GM13976 (cell line): Measurements from ENCODE around the gene KIAA0586.

Experiments used
- DNase-seq: peaks from one replicate; pipeline ENCODE4 v3.0.0; 2012; ENCODE audit warnings: low spot score
- in situ Hi-C: fragments of 300-500 bp; cut with MboI; formaldehyde crosslinking; loops from one replicate; pipeline ENCODE4 v1.12.0; 2022; ENCODE audit warnings: low sequenced_read_pairs, mixed read lengths, inconsistent platforms; ENCODE audit not compliant: unreplicated experiment
- TF ChIP-seq, protein P1 (sequence below): IDR thresholded peaks from 2 replicates; pipeline ENCODE4 v1.5.1; 2012; ENCODE audit warnings: borderline replicate concordance, mild to moderate bottlenecking; ENCODE audit not compliant: insufficient read depth; ENCODE audit errors: extremely low read depth, missing control alignments, control extremely low read depth

Gene KIAA0586

DNA sequence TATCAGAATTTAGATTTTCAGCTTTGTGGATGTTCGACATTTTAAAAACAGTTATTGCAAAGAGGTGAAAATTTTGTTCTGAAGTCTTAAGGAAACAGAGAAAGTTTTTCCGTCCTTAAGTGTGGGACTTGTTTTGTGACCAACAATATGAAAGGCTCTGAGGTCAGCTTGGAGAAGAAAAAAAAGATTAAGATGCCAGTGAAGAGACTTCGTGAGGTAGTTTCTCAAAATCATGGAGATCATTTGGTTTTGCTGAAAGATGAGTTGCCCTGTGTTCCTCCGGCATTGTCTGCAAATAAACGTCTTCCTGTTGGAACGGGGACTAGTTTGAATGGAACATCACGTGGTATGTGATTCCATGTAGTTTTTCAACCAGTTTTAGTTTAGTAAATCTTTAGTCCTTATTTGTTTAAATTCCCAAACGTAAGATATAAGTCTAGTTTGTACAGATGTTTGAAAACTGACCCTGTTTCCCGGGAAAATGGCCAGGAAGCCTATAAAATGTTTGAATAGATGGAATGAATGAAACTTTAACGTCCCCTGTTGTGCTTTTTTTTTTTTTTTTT lies 682 bp downstream of the KIAA0586 start:
- no peak for DNase-seq
- in situ Hi-C loops, result no loop called here

DNA sequence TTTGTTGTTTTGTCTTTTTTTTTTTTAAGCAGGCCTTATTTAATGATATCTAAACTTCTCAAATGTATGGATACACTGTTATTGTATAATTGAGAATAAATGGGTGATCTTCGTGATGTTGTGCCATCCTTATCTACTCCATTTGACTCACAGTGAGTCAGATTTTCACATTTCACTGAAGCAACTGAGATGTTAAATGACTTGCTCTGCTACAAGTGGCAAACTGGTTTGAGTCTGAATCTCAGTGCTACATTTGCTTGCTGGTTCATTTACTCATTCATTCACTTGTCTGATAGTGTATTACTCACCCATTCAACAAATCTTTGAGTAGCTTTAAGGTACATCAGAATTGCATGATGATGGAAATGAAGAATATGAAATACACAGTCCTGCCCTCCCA lies 2.6 kb downstream of the KIAA0586 start:
- in situ Hi-C loops, result no loop called here
- no peak for DNase-seq
- TF ChIP-seq, protein P1, sequence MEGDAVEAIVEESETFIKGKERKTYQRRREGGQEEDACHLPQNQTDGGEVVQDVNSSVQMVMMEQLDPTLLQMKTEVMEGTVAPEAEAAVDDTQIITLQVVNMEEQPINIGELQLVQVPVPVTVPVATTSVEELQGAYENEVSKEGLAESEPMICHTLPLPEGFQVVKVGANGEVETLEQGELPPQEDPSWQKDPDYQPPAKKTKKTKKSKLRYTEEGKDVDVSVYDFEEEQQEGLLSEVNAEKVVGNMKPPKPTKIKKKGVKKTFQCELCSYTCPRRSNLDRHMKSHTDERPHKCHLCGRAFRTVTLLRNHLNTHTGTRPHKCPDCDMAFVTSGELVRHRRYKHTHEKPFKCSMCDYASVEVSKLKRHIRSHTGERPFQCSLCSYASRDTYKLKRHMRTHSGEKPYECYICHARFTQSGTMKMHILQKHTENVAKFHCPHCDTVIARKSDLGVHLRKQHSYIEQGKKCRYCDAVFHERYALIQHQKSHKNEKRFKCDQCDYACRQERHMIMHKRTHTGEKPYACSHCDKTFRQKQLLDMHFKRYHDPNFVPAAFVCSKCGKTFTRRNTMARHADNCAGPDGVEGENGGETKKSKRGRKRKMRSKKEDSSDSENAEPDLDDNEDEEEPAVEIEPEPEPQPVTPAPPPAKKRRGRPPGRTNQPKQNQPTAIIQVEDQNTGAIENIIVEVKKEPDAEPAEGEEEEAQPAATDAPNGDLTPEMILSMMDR, result no peak

More for the DNA sequence above, 682 bp downstream of the KIAA0586 start:
- TF ChIP-seq, protein P1, result no peak

DNA sequence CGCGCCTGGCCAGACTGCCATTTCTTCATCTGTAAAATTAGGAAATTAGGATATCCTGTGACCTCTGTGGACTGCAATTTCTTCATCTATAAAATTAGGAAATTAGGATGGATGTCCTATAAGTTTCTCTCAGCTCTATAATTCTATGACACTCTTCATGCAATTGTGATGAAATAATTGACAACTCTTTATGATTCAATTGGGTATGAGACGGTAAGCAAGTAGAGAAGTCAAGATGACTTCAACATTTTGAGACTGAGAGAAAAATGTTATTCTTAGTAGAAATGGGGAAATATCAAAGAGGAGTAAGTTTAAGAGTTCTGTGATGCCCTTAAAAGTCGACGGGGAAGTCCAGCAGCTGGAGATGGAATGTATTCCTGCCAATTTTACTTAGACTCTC lies 12.0 kb downstream of the KIAA0586 start:
- in situ Hi-C loops, result no loop called here
- TF ChIP-seq, protein P1, result no peak
- no peak for DNase-seq

DNA sequence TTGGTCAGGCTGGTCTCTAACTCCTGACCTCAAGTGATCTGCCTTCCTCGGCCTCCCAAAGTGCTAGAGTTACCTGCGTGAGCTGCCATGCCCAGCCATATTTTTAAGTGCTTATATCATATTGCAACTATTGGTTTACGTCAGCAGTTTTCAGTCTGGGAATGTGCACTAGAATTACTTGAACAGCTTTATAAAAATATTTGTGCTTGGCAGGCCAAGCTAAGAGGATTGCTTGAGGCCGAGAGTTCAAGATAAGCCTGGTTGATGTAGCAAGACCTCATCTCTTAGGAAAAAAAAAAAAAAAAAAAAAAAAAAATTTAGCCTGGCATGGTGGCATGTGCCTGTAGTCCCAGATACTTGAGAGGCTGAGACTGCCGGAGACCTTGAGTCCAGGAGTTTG lies 17.1 kb downstream of the KIAA0586 start:
- in situ Hi-C loops, result no loop called here
- DNase-seq, result no peak
- TF ChIP-seq, protein P1, result no peak

DNA sequence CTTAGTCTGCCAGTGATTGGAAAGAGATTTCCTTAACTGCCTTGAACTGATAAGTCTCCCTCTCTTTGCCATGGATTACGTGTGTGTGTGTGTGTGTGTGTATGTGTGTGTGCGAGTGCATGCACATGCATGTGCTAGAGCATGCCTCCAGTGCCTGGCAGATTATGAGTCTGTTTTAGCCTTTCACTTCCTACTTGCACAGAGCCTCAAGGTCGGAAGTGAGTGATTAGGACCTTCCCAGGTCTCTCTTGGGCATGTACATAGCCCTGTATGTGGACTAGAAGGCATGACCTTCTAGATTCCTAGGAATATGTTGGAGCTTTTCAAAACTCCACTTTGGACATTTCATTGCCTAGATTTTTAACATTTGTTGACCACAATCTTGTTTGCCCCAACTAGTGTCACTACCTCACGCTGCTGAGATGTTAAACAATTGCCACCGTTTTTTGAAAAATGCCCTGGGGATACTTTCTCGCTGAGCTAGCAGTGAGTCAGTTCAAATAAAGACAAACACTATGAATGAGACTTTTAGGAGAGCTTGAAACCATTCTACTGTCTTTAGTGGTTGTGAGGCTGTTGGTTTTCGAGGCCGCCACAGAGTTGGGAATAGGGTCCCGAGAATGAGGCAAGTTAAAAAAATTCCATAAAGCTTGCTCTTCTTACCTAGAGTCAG lies 28.2 kb downstream of the KIAA0586 start:
- DNase-seq, result no peak
- in situ Hi-C loops, result no loop called here
- TF ChIP-seq, protein P1, result no peak

DNA sequence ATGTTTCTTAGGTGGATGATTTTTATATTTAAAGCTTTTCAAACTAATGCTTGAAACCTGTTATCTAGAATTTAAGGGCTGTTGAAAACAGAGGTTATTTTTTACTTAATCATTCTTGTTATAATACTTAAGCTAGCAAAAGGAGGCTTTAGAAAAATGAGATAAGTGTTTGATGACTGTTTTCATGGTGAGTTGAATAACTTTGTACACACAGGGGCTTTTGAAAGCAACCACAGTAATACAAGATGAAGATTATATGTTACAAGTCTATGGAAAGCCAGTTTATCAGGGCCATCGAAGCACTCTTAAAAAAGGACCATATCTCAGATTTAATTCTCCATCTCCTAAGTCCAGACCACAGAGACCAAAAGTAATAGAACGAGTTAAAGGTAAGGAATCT lies 33.3 kb downstream of the KIAA0586 start:
- in situ Hi-C loops, result no loop called here
- TF ChIP-seq, protein P1, result no peak
- no peak for DNase-seq
